HCT116 (cell line): ENCODE results near the gene EHBP1. TPM values are rescaled to one million over a fixed set of nuclear protein-coding genes. Genes with fewer than 3 reads are reported as not detected.

Source experiments
- ATAC-seq: fragments of 200-7000 bp; cut with Tn5 transposase; 2 replicates; pipeline ENCODE4 v1.9.1; 2020; ENCODE audit warnings: mild to moderate bottlenecking, moderate library complexity
- BruUV-seq: library from RNA; stranded (reverse); fragments of 400-500 nt; replicated peaks from 2 replicates; lab custom pipeline; 2021; lab: Mats Ljungman, UMichigan
- CTCF ChIA-PET: fragments of 300-600 bp; sonication (Branson Sonifier 250); formaldehyde crosslinking; loops from one replicate; lab custom pipeline; 2021; ENCODE audit warnings: antibody characterized with exemption; lab: Charles Lee
- POLR2A ChIA-PET: fragments of 300-600, 350-600 bp; sonication (Branson Sonifier 250); formaldehyde crosslinking; loops from one replicate; lab custom pipeline; 2021; ENCODE audit warnings: antibody characterized with exemption; lab: Charles Lee
- RAD21 ChIA-PET, 2 experiments: fragments of 300-600 bp; sonication (Branson Sonifier 250); formaldehyde crosslinking; loops; one replicate each; lab custom pipeline; 2023; ENCODE audit warnings: low total read pairs in 2 of 2; ENCODE audit not compliant: uncharacterized antibody in 2 of 2, unreplicated experiment in 2 of 2, low non-redundant PET in 1 of 2; lab: Charles Lee
- DNase-seq: peaks from one replicate; pipeline ENCODE4 v3.0.0-alpha.2; 2010; ENCODE audit warnings: low read depth, low spot score
- H2AFZ ChIP-seq: fragments of 200-600 bp; shearing (Covaris generic), sonication (generic); 2 replicates; pipeline ENCODE4 v1.6.1; 2017; ENCODE audit warnings: low read depth, mixed run types, mixed read lengths, antibody characterized with exemption, low read length; ENCODE audit not compliant: poor library complexity, severe bottlenecking
- H3K27ac ChIP-seq: 2 replicates; pipeline ENCODE4 v1.5.1; 2012; ENCODE audit warnings: low read depth, low read length
- H3K27me3 ChIP-seq: fragments of 200-600 bp; sonication (generic); 2 replicates; pipeline ENCODE4 v1.6.1; 2016; ENCODE audit warnings: mixed run types, low read length, mixed read lengths; ENCODE audit not compliant: insufficient read depth
- H3K36me3 ChIP-seq, 2 experiments: fragments of 200-500 bp in 1 of 2; fragments of 200-600 bp in 1 of 2; sonication (Bioruptor generic) in 1 of 2; sonication (generic) in 1 of 2; 2 replicates each; pipeline versions ENCODE4 v1.5.1 to v1.6.1; 2014 to 2016; ENCODE audit warnings: low read length in 2 of 2, inconsistent platforms in 1 of 2, mixed read lengths in 1 of 2, mixed run types in 1 of 2; ENCODE audit not compliant: insufficient read depth in 2 of 2, control insufficient read depth in 1 of 2
- H3K4me1 ChIP-seq, 2 experiments: fragments of 200-600 bp in 1 of 2; sonication (generic) in 1 of 2; 2 replicates each; pipeline versions ENCODE4 v1.5.1 to v1.6.1; 2012 to 2017; ENCODE audit warnings: low read length in 2 of 2, inconsistent platforms in 1 of 2, mild to moderate bottlenecking in 1 of 2, mixed read lengths in 1 of 2, mixed run types in 1 of 2, moderate library complexity in 1 of 2; ENCODE audit not compliant: insufficient read depth in 2 of 2, control insufficient read depth in 1 of 2
- H3K4me2 ChIP-seq: fragments of 200-600 bp; sonication (generic); 2 replicates; pipeline ENCODE4 v1.6.1; 2017; ENCODE audit warnings: mixed run types, low read length, mixed read lengths
- H3K4me3 ChIP-seq, 2 experiments: fragments of 200-600 bp in 1 of 2; sonication (generic) in 1 of 2; replicated peaks in 1 of 2; 2 replicates each; pipeline ENCODE4 v1.5.1; 2011 to 2016; ENCODE audit warnings: low read length in 2 of 2, control low read depth in 1 of 2, low read depth in 1 of 2, mild to moderate bottlenecking in 1 of 2, mixed read lengths in 1 of 2, mixed run types in 1 of 2
- H3K79me2 ChIP-seq: fragments of 200-600 bp; sonication (generic); 2 replicates; pipeline ENCODE4 v1.6.1; 2017; ENCODE audit warnings: mild to moderate bottlenecking, mixed run types, low read length, moderate library complexity, mixed read lengths; ENCODE audit not compliant: insufficient read depth
- H3K9ac ChIP-seq: fragments of 200-600 bp; sonication (generic); 2 replicates; pipeline ENCODE4 v1.6.1; 2016; ENCODE audit warnings: low read length, mixed read lengths
- H3K9me2 ChIP-seq: fragments of 200-600 bp; sonication (generic), shearing (Covaris generic); 2 replicates; pipeline ENCODE4 v1.6.1; 2017; ENCODE audit warnings: mixed run types, mild to moderate bottlenecking, moderate library complexity; ENCODE audit not compliant: insufficient read depth
- H3K9me3 ChIP-seq, 2 experiments: fragments of 200-500 bp in 1 of 2; fragments of 200-600 bp in 1 of 2; sonication (Bioruptor generic) in 1 of 2; sonication (generic) in 1 of 2; 2 replicates each; pipeline ENCODE4 v1.6.1; 2014 to 2017; ENCODE audit warnings: low read length in 2 of 2, mixed read lengths in 2 of 2, inconsistent platforms in 1 of 2, low read depth in 1 of 2, mild to moderate bottlenecking in 1 of 2, mixed run types in 1 of 2, moderate library complexity in 1 of 2; ENCODE audit not compliant: control insufficient read depth in 1 of 2, insufficient read depth in 1 of 2
- H4K20me1 ChIP-seq: fragments of 200-600 bp; sonication (generic), shearing (Covaris generic); 2 replicates; pipeline ENCODE4 v1.6.1; 2017; ENCODE audit warnings: mixed run types, mild to moderate bottlenecking, moderate library complexity; ENCODE audit not compliant: insufficient read depth
- CEBPB ChIP-seq: IDR thresholded peaks from 2 replicates; pipeline ENCODE4 v1.6.1; 2012; ENCODE audit warnings: low read depth
- EGR1 ChIP-seq: IDR thresholded peaks from 2 replicates; pipeline ENCODE4 v1.6.1; 2012; ENCODE audit warnings: low read depth
- EZH2 ChIP-seq: fragments of 200-600 bp; sonication (generic); IDR thresholded peaks from 2 replicates; pipeline ENCODE4 v1.6.1; 2017; ENCODE audit warnings: antibody characterized with exemption, mixed run types
- EZH2phosphoT487 ChIP-seq: fragments of 200-600 bp; IDR thresholded peaks from 2 replicates; pipeline ENCODE4 v1.6.1; 2018; ENCODE audit warnings: antibody characterized with exemption, borderline replicate concordance
- FOSL1 ChIP-seq: IDR thresholded peaks from 2 replicates; pipeline ENCODE4 v1.6.1; 2012; ENCODE audit warnings: low read depth
- JUND ChIP-seq: IDR thresholded peaks from 2 replicates; pipeline ENCODE4 v1.6.1; 2012
- POLR2A ChIP-seq: IDR thresholded peaks from 2 replicates; pipeline ENCODE4 v1.7.0; 2011; ENCODE audit warnings: borderline replicate concordance; ENCODE audit not compliant: insufficient read depth, insufficient read length; ENCODE audit errors: extremely low read depth
- POLR2AphosphoS5 ChIP-seq: IDR thresholded peaks from 2 replicates; pipeline ENCODE4 v1.6.1; 2011; ENCODE audit warnings: mild to moderate bottlenecking, low read depth, low read length, moderate library complexity
- RAD21 ChIP-seq: IDR thresholded peaks from 2 replicates; pipeline ENCODE4 v1.6.1; 2012; ENCODE audit warnings: low read depth, mild to moderate bottlenecking
- SIN3A ChIP-seq: IDR thresholded peaks from 2 replicates; pipeline ENCODE4 v1.6.1; 2012; ENCODE audit warnings: low read depth
- SP1 ChIP-seq: IDR thresholded peaks from 2 replicates; pipeline ENCODE4 v1.6.1; 2012; ENCODE audit warnings: low read depth
- SRF ChIP-seq: IDR thresholded peaks from 2 replicates; pipeline ENCODE4 v1.6.1; 2012; ENCODE audit warnings: low read depth
- TCF7L2 ChIP-seq: IDR thresholded peaks from 2 replicates; pipeline ENCODE4 v1.7.0; 2011; ENCODE audit warnings: borderline replicate concordance, inconsistent platforms; ENCODE audit not compliant: insufficient read depth, insufficient read length; ENCODE audit errors: extremely low read depth
- YY1 ChIP-seq: IDR thresholded peaks from 2 replicates; pipeline ENCODE4 v1.6.1; 2011; ENCODE audit warnings: low read length, low read depth, moderate library complexity, mild to moderate bottlenecking; ENCODE audit not compliant: insufficient replicate concordance; ENCODE audit errors: extremely low read depth
- ZFX ChIP-seq: fragments of 450-650 bp; IDR thresholded peaks from 2 replicates; pipeline ENCODE4 v1.6.1; 2017
- ZNF274 ChIP-seq: fragments of 200-500 bp; sonication (Bioruptor generic); IDR thresholded peaks from 2 replicates; pipeline ENCODE4 v1.6.1; 2014; ENCODE audit warnings: mild to moderate bottlenecking, low read depth, low read length, inconsistent platforms
- intact Hi-C: fragments of 100-400 bp; cut with micrococcal nuclease; formaldehyde crosslinking; loops from 2 replicates; pipeline ENCODE4 v1.10.0; 2022
- total RNA-seq: library from RNA; stranded (reverse); gene quantifications from one replicate; pipeline ENCODE4 v1.2.1, GENCODE V29; 2021; ENCODE audit not compliant: unreplicated experiment
- TF ChIP-seq, protein P1 (sequence below): IDR thresholded peaks from 2 replicates; pipeline ENCODE4 v1.6.1; 2012
- TF ChIP-seq, protein P2 (sequence below): IDR thresholded peaks from 2 replicates; pipeline ENCODE4 v1.6.1; 2011; ENCODE audit warnings: mild to moderate bottlenecking, low read length, moderate library complexity; ENCODE audit not compliant: insufficient replicate concordance; ENCODE audit errors: extremely low read depth
- TF ChIP-seq, protein P3 (sequence below), 3 experiments: fragments of 200-600 bp in 1 of 3; sonication (generic) in 1 of 3; IDR thresholded peaks in 2 of 3; conservative IDR thresholded peaks in 1 of 3; 2 replicates each; pipeline ENCODE4 v1.5.1; 2012 to 2017; ENCODE audit warnings: low read depth in 2 of 3, low read length in 2 of 3, antibody characterized with exemption in 1 of 3, borderline replicate concordance in 1 of 3, control low read depth in 1 of 3, mild to moderate bottlenecking in 1 of 3, mixed read lengths in 1 of 3, mixed run types in 1 of 3, moderate library complexity in 1 of 3; ENCODE audit not compliant: insufficient read depth in 1 of 3
- TF ChIP-seq, protein P4 (sequence below): IDR thresholded peaks from 2 replicates; pipeline ENCODE4 v1.6.1; 2012

EHBP1 gene
- total RNA-seq, 1 experiment from 2014 or later, result 89.9 TPM

DNA sequence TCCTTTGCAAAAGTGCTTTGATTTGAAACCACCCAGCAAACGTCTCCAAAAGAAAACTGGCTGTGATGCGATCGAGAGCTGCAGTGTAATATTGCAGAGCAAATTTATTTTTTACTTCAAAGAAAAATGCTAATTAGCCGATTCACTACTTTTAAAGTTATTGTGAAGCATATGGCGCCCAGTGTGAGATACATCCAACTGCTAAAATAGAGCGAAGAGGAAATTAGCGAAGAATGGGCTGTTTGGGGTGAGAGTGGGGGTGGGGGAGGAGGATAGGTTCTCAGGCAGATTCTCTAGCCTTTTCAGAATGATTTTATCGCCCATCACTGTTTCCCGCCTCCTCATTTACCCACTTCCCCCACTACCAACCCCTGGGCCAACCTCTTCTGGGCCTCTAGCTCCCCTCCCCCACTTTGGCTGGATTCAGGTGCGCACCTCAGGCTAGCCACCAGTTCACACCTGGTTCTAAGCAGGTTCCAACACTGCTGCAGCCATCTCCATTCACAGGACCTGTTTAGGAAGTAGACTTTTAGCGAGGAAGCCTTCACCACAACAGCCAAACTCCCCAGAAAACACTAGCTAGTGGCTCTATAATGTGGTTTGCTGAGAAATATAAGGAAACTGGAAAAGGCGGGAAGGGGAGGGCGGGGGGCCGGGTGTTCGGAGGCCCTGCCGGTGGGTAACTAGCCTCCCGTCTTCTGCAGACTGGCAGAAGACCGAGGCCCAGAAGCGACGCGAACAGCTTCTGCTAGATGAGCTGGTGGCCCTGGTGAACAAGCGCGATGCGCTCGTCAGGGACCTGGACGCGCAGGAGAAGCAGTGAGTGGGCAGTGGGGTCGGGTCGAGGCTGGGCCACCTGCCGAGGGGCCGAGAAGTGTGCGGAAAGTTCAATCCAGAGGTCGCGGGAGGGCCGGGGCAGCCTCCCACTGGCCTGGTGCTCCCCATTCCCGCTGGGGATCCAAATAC lies 339.1 kb downstream of the EHBP1 start (continued):
- no peak for TF ChIP-seq CEBPB

DNA sequence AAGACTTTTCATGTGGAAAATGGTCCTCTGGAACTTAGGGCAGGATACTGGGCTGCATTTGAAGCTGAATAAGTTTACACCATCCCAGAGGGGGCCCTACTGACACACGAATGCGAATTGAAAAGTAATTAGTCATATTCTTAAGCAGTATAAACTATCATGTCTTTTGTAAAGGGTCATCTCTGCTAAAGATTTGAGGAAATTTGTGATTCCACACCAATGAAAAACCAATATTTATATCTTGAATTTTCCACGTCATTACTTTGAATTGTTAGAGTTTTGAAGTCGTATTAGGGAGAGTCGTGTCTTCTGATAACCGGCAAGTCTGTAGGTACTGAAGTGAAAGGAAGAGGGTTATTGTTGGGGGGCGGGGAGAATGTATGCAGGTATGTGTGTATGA lies 341.0 kb downstream of the EHBP1 start:
- H3K27ac ChIP-seq, result no peak overlapping the region
- intact Hi-C loops, result no loop called here
- no peak overlapping the region for H3K4me2 ChIP-seq
- ChIA-PET CTCF (no interaction called here), RAD21 (no interaction called here), POLR2A (no interaction called here)
- no TSS peak for BruUV-seq
- H3K9ac ChIP-seq, result no peak overlapping the region
- peaks cover 0 to 3% of the 10 kb centered on the region in 2 experiments; a peak in 1 of 4 replicates for H3K36me3 ChIP-seq
- H2AFZ ChIP-seq, result no peak overlapping the region
- DNase-seq (no peak), ATAC-seq (no peak)
- peaks cover 4 to 12% of the 10 kb centered on the region in 2 experiments; a peak in 2 of 4 replicates for H3K4me1 ChIP-seq
- H3K79me2 ChIP-seq, result peaks cover 9% of the 10 kb centered on the region; the same call in 1 of the 2 replicates
- no peaks in the 10 kb centered on the region for H3K9me2 ChIP-seq
- H4K20me1 ChIP-seq, result 0 out of 2 replicates have a peak, but pooled peaks cover 3% of the 10 kb centered on the region
- no peak overlapping the region for H3K4me3 ChIP-seq
- no peaks in the 10 kb centered on the region for H3K9me3 ChIP-seq
- no peaks in the 10 kb centered on the region for H3K27me3 ChIP-seq
- no peak for TF ChIP-seq EZH2phosphoT487
- TF ChIP-seq TCF7L2, result no peak
- no peak for TF ChIP-seq SRF
- TF ChIP-seq RAD21, result no peak
- TF ChIP-seq, protein P1, sequence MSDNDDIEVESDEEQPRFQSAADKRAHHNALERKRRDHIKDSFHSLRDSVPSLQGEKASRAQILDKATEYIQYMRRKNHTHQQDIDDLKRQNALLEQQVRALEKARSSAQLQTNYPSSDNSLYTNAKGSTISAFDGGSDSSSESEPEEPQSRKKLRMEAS, result no peak
- no peak for TF ChIP-seq SP1
- TF ChIP-seq, protein P2, sequence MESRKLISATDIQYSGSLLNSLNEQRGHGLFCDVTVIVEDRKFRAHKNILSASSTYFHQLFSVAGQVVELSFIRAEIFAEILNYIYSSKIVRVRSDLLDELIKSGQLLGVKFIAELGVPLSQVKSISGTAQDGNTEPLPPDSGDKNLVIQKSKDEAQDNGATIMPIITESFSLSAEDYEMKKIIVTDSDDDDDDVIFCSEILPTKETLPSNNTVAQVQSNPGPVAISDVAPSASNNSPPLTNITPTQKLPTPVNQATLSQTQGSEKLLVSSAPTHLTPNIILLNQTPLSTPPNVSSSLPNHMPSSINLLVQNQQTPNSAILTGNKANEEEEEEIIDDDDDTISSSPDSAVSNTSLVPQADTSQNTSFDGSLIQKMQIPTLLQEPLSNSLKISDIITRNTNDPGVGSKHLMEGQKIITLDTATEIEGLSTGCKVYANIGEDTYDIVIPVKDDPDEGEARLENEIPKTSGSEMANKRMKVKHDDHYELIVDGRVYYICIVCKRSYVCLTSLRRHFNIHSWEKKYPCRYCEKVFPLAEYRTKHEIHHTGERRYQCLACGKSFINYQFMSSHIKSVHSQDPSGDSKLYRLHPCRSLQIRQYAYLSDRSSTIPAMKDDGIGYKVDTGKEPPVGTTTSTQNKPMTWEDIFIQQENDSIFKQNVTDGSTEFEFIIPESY, result no peak
- TF ChIP-seq JUND, result no peak
- no peak for TF ChIP-seq POLR2A
- TF ChIP-seq EGR1, result no peak
- TF ChIP-seq YY1, result no peak
- TF ChIP-seq, protein P3, sequence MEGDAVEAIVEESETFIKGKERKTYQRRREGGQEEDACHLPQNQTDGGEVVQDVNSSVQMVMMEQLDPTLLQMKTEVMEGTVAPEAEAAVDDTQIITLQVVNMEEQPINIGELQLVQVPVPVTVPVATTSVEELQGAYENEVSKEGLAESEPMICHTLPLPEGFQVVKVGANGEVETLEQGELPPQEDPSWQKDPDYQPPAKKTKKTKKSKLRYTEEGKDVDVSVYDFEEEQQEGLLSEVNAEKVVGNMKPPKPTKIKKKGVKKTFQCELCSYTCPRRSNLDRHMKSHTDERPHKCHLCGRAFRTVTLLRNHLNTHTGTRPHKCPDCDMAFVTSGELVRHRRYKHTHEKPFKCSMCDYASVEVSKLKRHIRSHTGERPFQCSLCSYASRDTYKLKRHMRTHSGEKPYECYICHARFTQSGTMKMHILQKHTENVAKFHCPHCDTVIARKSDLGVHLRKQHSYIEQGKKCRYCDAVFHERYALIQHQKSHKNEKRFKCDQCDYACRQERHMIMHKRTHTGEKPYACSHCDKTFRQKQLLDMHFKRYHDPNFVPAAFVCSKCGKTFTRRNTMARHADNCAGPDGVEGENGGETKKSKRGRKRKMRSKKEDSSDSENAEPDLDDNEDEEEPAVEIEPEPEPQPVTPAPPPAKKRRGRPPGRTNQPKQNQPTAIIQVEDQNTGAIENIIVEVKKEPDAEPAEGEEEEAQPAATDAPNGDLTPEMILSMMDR (IDR thresholded peaks at IDR 0.05 in 2 of 3, conservative IDR thresholded peaks at IDR 0.05 in 1 of 3; ENCODE audit: borderline replicate concordance in 1 of 3, insufficient read depth in 1 of 3, low read depth in 2 of 3, low read length in 2 of 3), result no peak
- no peak for TF ChIP-seq EZH2
- TF ChIP-seq, protein P4, sequence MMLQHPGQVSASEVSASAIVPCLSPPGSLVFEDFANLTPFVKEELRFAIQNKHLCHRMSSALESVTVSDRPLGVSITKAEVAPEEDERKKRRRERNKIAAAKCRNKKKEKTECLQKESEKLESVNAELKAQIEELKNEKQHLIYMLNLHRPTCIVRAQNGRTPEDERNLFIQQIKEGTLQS, result no peak
- no peak for TF ChIP-seq SIN3A
- no peak for TF ChIP-seq FOSL1
- no peak for TF ChIP-seq POLR2AphosphoS5
- TF ChIP-seq ZNF274, result no peak
- no peak for TF ChIP-seq ZFX
